ENCODE measurements around the gene DACH1.

- no peak for TF ChIP-seq CTCF (IDR thresholded peaks at IDR 0.05)
- no peak for TF ChIP-seq POLR2A (IDR thresholded peaks at IDR 0.05)
These were observed 205.1 kb downstream of the DACH1 start for GRCh38 chr13:71661921-71662320.

Measured in uterus (tissue), 2 donors.